GM12875 (cell line): ENCODE measurements around the gene SPSB3.

Experiments
- H3K4me3 ChIP-seq: one replicate; pipeline ENCODE4 v1.5.1; 2011; ENCODE audit warnings: low read depth, low read length, control low read depth
- TF ChIP-seq, protein P1 (sequence below): IDR thresholded peaks from 2 replicates; pipeline ENCODE4 v1.5.1; 2011; ENCODE audit warnings: low read depth, mild to moderate bottlenecking, control low read depth, inconsistent platforms, low read length, moderate library complexity, borderline replicate concordance; ENCODE audit not compliant: insufficient read depth

SPSB3 gene

DNA sequence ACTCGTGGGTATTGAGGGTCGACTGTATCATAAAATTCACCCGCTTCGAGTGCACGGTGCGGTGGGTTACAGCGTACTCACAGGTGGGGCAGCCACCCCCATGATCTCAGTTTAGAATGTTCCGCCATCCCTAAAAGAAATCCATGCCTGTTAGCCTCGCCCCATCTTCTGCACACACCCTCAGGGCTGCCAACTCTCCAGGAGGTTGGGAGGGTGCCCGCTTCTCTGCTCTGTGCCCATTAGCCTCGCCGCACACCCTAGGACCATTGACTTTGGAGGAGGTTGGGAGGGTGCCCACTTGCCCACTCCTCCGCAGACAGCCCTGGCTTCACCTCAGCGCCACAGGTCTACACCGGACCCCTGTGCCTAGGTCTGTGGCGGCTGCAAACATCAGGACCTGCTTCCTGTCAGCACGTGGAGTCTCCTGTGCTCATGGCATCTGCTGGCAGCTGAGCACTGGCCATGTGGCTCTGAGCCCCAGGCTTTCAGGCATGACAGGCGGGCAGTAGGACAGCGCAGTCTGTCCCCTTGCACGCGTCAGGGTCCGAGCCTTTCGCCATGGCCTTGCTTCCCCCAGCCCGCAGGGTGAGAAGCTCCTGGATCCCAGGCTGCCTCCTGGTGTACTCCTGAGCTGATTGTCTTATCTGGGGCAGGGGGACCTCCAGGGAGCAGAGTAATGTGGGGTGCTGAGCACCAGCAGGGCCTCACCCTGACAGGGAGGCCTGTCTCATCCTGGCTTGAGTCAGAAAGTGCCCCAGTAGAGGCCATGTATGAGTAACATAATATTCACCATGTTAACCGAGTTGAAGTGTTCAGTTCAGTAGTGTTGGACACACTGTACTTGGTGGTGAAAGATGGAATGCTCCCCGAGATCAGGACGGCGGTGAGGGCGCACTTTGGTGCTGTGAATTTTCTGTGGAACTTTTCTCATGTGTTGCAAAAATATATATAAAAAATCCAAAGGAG, 32.9 kb downstream of the SPSB3 start:
- TF ChIP-seq, protein P1, sequence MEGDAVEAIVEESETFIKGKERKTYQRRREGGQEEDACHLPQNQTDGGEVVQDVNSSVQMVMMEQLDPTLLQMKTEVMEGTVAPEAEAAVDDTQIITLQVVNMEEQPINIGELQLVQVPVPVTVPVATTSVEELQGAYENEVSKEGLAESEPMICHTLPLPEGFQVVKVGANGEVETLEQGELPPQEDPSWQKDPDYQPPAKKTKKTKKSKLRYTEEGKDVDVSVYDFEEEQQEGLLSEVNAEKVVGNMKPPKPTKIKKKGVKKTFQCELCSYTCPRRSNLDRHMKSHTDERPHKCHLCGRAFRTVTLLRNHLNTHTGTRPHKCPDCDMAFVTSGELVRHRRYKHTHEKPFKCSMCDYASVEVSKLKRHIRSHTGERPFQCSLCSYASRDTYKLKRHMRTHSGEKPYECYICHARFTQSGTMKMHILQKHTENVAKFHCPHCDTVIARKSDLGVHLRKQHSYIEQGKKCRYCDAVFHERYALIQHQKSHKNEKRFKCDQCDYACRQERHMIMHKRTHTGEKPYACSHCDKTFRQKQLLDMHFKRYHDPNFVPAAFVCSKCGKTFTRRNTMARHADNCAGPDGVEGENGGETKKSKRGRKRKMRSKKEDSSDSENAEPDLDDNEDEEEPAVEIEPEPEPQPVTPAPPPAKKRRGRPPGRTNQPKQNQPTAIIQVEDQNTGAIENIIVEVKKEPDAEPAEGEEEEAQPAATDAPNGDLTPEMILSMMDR = no peak
- no peak overlapping the region for H3K4me3 ChIP-seq

DNA sequence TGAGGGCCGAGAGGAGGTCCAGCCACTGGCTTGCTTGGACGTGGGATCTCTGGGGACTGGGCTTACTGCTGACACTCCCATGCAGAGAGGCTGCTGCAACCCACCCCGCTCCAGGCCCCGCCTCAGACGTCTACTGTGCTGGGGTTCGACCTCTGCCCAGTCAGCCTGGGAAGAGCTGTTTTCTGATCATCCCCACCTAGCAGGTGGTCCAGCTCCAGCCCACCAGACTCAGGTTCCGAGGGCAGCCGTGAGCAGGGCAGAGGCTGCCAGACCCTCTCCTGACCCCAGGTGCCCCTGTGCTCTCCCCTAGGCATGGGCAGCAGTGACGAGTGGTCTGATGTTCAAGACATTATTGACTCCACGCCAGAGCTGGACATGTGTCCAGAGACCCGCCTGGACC, 34.4 kb downstream of the SPSB3 start:
- TF ChIP-seq, protein P1 = no peak
- H3K4me3 ChIP-seq = no peak overlapping the region

GRCh38 chr16:1746693-1747195, 35.6 kb downstream of the SPSB3 start:
- TF ChIP-seq, protein P1 = no peak
- H3K4me3 ChIP-seq = no peak overlapping the region

GRCh38 chr16:1745900-1746692, 36.3 kb downstream of the SPSB3 start:
- TF ChIP-seq, protein P1 = no peak

DNA sequence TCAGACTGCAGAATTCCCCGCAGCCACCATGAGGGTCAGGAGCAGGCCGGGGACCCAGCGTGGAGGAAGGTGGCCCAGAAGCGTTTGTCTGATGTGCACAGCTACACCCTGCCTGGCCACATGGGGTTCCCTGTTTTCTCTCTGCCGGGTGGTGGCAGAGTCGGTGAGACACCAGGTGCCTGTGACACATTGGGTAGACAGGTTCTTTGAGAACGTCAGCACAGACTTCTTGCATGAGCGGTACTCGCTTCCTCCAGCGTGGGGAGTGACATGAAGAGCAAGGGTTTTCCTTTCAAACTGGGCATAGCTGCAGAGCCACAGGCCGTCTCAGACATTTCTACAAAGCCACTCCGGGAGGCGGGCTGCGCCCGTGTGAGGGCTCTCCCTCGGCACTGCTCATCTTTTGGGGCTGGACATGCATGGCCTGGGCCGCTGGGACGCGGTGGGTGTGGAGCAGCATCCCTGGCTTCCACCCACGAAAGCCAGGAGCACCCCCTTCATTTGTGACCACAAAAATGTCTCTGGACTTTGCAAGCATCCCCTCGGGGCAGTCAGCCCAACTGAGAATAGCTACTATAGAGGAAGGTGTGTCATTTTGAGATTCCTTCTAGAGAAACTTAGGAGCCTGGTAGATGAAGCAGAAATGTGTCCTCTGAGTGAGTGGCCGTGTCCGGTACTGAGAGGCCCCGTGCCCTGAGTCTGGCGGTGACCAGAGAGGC, 37.0 kb downstream of the SPSB3 start:
- H3K4me3 ChIP-seq = no peak overlapping the region
- TF ChIP-seq, protein P1 = no peak

More at GRCh38 chr16:1745900-1746692, 36.3 kb downstream of the SPSB3 start:
- H3K4me3 ChIP-seq = no peak overlapping the region

DNA sequence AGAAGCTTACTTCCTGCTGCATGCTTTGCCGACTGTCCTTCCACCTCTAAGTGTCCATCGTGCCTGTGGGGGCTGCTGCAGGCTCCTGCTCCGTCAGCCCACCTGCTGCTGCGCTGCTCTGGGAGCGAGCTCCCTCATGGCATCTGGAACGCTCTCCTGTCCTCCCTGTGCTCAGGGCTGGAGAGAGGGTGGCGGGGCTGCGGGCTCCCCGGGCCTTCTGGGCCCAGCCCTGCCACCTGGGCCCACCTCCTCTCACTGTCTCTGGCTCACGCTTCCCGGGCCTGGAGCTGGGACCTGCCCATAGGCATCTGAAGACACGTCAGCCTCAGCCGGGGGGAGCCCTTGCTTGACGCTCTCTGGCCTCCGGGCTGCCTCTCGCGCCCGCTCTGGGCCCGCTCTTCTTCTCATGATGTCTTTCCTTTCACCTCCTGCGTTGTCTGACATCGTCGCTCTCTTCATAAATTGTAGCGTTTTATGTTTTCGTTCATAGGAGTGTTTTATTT, 38.0 kb downstream of the SPSB3 start:
- TF ChIP-seq, protein P1 = no peak
- H3K4me3 ChIP-seq = no peak overlapping the region
